NCI-H128 (cell line): ENCODE results near the gene SIRPA.

Experiments used
- DNase-seq: peaks from one replicate; lab custom pipeline; 2025; ENCODE audit not compliant: unreplicated experiment; lab: John Stamatoyannopoulos, UW

SIRPA gene

DNA sequence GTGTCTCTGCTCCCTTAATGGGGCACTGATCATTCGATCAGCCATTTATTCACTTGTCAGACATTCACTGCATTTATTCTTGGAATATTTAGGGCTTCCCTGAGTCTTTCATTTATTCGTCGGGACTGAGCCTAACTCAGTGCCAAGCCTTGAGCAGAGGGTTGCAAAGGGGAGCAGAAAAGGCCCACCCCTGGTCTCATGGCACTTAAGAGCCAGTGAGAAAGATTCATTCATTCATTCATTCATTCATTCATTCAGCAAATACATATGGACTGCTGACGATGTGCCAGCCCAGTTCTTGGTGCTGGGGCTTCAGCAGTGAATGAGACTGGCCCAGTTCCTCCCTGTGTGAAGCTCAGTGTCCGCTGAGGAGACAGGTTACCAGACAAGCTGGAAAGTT is 36.6 kb downstream of the SIRPA start:
- no peak for DNase-seq

DNA sequence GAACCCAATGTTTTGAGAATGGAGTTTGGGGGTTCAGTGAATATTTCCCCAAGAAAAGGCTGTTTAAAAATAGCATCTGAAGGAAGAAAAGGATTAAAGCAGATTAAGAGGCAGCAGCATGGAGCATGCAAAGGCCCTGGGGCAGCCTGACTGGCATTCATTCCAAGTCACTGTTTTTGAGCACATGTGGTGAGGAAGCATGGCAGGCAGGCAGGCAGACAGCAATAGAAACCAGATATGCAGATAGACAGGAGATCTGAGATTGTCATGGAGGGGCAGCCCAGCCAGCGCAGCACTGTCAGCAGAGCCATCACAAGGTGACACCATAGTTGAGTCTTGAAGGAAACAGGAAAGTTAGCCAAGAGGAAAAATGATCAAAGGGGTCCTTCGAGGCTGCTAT is 37.8 kb downstream of the SIRPA start:
- no peak for DNase-seq

DNA sequence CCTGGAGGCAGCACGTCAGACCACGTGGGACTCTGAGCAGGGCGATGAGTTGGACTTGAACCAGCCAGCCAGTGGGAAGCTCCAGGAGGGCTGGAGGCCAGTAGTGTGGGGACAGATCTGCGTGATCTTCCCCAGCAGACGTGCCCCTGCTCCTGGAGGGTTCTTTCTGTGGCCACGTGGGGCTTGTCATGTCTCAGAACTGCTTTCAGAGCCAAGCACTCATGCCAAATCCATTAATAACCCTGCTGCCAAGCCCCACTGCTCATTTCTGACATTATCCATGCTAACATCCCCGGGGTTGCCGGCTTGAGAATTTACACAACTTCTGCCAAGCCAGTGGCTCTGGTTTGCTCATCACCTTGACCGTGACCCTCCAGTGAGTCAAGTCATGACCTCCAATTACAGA is 38.3 kb downstream of the SIRPA start:
- no peak for DNase-seq

DNA sequence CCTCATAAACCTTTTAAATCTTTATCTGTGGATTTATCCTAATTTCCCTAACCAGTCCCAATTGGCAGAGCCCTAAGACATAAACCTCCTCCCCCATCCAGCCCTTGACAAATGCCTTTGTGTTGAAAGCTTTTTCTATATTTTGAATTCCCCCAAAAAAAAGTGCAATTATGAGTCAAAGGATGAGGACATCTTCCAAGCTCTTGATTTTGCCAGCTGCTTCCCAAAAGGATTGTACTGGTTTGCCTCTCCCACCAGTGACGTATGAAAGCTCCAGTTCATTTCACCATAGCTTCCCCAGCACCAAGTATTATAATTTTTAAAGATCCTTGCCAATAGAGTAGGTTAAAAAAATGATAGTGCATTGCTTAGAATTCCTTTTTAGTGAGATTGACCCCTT is 38.9 kb downstream of the SIRPA start:
- no peak for DNase-seq

DNA sequence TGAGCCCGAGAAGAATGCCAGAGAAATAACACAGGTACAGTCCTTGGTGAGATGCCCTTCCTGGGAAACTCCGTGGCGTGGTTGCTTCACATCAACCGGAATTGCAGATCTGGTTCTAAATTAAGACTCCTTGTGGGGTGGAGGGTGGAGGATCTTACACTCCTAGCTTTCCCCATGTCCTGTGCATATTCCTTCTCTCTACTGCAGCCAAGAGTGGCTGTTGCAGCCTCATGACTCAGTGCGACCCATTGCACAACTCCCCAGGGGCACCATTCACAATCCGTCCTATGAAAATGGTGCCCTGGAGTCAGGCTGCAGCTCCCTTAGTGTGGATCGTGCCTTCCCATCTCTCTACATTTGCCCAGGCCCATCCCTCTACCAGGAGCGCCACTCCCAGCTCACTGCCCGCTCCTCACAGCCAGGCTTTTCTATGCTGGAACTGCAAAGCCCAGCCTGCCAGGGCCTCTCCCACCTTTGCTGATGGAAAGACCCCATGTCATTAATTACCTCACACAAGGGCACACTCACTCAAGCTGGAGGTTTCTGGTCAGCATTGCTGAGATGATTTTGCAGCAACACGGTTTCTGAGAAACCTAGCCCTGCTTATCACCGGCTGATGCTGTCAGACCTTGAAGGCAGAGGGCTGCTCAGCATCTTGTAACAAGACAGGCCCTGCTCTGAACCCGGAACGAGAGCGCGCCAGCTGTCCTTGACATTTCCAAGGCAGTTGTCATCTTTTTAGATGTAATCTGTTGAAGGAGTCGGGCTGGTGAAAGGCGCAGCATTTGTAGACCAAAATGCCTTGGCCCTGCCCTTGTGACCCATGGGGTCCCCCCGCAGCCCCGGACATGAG is 39.7 kb downstream of the SIRPA start:
- no peak for DNase-seq

DNA sequence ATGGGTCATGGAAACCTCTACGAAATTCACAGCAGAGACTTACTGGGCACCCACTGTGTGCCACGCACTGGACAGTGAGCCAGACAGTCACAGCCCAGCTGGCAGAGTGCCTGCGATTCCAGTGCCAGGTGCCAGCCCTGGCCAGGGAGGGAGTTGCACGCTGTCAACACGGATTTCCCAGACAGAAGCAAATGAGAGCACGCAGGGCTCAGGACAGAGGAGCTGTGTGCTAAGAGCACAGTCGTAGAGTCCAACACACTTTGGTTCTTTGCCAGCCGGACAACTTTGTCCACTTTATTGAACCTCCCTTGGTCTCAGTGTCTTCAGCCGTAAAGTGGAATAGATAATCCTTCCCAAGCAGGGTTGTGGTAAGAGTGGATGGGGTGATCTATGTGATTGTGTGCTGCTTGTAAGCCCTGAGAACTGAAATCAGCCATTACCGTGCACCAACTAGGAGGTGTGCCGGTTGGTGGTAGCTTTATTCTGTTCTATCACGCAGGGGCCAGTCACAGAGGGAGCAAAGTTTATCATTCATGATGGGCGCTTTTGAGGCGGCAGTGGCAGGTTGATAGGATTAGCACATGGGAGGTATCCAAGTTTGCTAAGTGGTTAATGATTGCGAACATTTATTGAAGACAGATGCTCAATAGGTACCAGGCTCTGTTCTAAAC is 40.6 kb downstream of the SIRPA start:
- DNase-seq, result no peak

DNA sequence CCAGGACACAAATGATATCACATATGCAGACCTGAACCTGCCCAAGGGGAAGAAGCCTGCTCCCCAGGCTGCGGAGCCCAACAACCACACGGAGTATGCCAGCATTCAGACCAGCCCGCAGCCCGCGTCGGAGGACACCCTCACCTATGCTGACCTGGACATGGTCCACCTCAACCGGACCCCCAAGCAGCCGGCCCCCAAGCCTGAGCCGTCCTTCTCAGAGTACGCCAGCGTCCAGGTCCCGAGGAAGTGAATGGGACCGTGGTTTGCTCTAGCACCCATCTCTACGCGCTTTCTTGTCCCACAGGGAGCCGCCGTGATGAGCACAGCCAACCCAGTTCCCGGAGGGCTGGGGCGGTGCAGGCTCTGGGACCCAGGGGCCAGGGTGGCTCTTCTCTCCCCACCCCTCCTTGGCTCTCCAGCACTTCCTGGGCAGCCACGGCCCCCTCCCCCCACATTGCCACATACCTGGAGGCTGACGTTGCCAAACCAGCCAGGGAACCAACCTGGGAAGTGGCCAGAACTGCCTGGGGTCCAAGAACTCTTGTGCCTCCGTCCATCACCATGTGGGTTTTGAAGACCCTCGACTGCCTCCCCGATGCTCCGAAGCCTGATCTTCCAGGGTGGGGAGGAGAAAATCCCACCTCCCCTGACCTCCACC is 42.2 kb downstream of the SIRPA start:
- no peak for DNase-seq

DNA sequence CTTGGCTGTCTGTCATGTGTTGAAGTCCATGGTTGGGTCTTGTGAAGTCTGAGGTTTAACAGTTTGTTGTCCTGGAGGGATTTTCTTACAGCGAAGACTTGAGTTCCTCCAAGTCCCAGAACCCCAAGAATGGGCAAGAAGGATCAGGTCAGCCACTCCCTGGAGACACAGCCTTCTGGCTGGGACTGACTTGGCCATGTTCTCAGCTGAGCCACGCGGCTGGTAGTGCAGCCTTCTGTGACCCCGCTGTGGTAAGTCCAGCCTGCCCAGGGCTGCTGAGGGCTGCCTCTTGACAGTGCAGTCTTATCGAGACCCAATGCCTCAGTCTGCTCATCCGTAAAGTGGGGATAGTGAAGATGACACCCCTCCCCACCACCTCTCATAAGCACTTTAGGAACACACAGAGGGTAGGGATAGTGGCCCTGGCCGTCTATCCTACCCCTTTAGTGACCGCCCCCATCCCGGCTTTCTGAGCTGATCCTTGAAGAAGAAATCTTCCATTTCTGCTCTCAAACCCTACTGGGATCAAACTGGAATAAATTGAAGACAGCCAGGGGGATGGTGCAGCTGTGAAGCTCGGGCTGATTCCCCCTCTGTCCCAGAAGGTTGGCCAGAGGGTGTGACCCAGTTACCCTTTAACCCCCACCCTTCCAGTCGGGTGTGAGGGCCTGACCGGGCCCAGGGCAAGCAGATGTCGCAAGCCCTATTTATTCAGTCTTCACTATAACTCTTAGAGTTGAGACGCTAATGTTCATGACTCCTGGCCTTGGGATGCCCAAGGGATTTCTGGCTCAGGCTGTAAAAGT is 43.5 kb downstream of the SIRPA start:
- no peak for DNase-seq

DNA sequence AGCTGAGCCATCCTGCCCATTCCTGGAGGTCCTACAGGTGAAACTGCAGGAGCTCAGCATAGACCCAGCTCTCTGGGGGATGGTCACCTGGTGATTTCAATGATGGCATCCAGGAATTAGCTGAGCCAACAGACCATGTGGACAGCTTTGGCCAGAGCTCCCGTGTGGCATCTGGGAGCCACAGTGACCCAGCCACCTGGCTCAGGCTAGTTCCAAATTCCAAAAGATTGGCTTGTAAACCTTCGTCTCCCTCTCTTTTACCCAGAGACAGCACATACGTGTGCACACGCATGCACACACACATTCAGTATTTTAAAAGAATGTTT is 44.0 kb downstream of the SIRPA start:
- no peak for DNase-seq

DNA sequence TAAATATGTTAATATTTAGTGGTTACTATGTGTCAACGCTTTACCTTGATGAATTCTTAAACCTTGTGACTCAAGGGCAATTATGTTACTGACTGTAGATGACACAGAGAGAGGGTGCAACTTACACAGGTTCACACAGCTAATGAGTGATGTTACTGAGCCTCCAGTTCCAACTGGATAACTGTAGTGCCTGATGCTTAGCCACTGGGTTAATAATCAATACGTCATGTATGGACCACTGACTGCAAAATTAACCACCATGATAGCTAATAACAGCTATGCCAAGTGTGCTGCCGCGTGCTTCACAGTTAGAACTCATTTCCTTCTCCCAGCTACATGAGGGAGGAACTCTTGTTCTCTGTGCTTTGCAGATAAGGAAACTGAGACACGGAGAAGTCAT is 45.4 kb downstream of the SIRPA start:
- no peak for DNase-seq

DNA sequence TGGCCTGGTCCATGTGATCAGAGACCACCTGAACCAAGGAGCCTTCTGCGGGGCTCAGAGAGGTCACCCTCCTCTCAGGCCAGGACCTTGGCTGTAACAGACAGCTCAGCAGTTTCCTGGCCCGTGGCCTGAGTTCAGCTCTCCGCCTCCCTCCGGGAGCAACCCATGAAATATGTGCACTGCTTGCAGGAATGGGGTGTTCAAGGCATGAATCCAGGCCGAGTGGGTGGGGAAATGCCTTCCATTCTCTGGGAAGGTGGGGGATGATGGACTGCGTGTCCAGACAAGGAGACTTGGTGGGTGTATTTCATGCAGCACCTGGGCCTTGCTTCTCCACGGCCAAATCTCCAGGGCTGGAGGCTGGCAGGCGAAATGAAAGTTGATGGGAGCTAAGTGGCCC is 46.0 kb downstream of the SIRPA start:
- no peak for DNase-seq

DNA sequence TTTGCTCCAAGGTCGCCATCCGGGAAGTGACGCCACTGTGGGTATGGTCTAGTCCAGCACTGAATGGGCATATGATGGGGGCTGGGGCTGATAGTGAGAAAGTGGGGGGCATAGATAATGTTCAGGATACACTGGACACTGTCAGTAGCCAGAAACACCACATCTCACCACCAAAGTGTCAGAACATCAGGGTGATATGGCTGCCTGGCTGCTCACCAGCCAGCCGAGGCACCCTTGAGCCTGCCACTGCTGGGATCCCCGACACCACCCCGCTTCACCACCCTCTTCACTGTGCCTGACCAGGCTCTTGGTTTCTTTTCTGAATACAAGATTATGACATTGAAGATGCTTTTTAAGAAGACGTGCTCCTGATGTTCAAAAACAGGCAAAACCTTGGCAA is 46.9 kb downstream of the SIRPA start:
- DNase-seq, result no peak

DNA sequence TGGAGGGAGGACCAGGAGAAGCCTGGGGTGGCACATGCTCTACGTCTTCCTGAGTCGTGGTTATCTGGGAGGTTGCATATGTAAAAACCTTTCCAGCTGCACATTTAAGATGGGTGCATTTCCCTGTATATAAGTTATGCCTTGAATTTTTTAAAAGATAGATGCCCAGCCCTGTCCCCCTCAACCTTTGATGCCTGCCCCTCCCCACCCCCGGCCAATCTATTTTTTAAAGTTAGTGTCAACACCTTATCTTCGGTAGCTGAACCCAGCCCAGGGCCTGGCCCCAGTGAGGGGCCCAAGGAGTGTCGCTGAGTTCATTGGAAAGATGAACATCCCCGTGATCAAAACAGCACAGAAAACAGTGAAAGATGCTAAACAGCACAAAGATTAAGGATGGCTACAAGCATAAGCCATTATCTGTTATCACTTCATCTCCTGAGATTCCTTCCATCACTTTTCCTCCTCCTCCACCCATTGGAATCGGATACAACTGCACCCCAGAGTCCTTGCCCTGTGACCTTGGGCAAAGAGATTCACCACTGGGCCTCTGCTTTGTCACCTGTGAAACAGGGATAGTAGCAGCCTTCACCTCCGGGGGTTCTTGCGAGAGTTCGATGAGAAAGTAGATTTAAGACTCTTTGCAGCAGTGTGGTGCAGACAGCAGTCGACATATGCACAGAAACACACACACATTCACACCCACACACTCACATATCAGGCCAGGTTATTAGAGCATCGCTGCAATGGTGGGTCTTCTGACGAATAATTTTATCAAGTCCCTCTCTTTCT is 47.5 kb downstream of the SIRPA start:
- no peak for DNase-seq

DNA sequence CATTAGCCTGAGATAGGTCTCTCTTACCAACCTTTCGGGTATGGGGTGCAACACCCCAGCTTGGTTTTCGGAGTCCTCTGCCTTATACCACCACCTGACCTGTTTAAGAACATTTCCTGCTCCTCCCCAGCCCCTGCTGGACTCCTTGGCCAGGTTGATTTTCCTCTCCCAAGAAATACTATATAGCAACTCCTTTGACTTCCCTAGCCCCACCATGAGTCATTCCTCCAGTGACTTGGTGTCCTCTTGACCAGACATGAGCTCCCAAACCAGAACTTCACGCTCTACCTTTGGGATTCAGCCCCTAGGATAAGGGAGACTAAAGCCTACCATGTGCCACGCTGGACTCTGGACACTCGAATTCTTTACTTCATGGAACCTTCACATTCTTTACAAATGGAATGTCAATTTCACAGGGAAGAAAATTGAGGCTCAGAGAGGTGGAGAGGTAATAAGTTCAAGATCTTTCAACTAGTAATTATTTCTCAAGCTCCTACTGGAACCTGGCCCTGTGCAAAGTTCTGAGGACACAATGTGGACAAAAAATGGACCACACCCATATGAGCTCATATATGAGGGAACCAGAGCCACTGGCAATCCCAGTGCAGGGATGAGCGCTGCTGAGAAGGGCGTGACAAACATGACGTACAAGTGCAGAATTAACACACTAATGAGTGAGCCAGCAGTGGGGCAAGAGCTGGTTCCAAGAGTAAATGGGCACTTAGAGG is 48.2 kb downstream of the SIRPA start:
- no peak for DNase-seq

DNA sequence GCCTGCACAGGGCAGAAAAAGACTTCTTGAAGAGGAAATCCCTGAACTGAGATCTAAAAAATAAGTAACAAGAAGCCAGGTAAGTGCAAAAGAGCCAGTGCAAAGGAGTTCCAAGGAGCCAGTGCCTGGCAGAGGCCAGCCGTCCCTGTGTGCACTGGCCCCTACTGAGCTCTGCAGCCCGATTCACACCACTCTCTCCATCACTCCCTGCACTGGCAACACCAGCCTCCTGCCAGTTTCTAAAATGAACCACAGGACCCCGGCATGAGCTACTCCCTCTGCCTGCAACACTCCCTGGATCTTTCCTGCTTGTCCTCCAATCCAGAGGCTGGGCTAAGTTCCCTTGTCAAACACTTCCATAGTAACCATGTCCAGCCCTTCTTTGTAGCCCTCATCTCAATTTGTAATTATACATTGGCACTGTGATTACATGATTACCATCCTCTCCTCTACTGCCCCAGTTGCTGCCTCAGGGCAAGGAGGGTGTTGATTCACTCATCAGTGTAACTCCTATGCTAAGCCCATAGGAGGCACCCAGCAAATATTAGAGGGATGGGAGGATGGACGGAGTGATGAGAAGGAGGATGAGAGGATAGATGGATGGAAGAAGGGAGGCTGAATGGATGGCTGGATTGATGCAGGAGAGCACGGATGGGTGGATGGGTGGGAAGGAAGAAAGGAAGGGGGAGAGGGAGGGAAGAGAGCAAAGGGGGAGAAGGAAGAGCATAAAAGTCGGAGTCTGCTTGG is 49.3 kb downstream of the SIRPA start:
- no peak for DNase-seq

DNA sequence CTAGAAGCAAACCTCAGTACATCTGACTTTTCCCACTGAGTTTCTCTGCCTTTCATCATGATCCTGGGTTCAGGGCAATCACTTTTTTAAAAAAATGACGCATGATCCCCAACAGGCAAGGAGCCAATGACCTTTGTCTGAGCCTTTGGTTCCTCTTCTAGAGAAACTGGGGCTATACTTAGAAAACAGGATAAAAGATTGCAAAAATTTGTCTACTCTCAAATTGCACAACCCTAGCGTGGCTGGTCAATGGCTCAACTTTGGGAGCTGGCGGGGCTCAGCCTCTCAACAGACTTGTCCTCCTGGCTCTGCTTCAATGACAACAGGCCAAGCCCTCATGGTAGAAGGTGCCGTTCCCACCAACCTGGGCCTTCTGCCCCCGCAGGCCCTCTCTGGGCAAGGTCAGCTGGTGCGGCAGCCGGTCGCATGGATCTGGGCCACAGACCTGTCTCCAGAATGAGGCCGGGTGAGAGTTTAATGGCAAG is 50.0 kb downstream of the SIRPA start:
- DNase-seq, result no peak

DNA sequence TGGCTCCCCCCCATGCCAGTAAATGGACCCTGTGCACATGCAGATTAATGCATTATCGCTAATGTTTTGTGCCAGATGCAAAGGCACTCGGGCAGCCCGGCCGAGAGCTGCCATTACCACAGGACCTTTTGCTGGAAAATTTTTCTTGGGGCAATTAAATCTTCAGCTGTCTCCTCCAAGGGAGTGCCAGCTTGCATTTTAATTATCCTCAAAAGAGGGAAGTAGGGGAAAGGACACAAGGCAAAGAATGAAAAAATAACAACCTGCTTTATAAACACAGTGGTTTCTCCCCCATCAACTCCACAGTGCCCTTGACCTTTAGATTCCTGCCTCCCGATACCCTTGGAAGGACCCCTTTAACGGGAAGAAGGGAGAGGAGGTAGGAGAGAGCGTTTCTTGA is 50.5 kb downstream of the SIRPA start:
- no peak for DNase-seq

DNA sequence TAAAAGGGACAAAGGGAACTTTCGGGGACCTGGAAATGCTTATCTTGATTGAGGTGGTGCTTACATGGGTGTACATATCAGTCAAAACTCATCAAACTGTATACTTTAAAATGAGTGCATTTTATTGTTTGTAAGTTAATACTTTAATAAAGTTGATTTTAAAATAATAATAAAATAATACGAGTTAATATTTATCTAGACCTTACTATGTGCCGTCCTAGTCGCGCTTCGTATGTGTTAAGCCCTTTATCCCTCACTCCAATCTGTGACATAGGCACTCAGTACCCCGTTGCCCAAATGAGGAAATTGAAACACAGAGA is 51.2 kb downstream of the SIRPA start:
- no peak for DNase-seq

DNA sequence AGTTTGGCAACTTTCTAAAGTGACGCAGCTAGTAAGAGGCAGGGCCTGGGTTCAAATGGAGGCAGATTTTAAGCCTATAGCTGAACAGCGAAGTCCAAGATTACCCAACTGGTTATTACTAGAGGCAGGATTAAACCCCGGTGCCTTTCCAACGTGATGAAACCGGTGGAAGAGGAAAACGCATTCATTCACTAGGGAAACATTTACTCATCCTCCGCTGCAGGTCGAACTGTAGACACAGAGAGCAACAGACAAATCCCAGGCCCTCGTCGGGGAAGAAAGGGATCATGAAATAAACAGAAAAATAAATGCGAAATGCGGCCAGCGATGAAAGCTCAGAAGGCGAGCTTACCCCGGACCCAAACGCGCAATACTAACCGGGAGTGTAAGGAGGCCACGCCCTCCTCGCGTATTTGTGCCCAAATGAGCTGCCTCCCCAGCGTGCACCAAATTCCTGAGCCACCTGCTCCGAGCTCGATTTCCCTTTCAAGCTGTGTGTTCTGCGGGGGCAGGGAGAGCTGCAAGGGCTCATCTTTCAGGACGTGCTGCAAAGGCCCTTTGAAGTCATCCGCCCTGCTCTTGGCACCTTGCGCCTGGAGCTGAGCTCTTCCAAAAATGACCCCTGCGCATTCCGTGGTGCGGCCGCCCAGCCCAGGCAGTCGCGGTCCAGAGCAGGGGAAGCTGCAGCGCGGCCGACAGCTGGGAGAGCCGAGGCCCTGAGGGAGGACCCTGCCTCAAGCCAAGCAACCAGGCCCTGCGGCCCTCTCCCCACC is 51.7 kb downstream of the SIRPA start:
- DNase-seq, result no peak
